Mucosa of rectum (tissue), 2 donors: Measurements from ENCODE around the gene DNAJB6.

Experiments
- H3K27ac ChIP-seq, 2 donors: one replicate each; pipeline ENCODE4 v1.7.0; 2013; ENCODE audit warnings: inconsistent platforms in 2 of 2, low read depth in 2 of 2, low read length in 2 of 2
- H3K27me3 ChIP-seq, 2 donors: one replicate each; pipeline ENCODE4 v1.7.0; 2013; ENCODE audit warnings: low read length in 2 of 2; ENCODE audit not compliant: control insufficient read depth in 2 of 2, insufficient read depth in 2 of 2
- H3K36me3 ChIP-seq, 2 donors: one replicate each; pipeline ENCODE4 v1.7.0; 2013; ENCODE audit warnings: low read length in 2 of 2; ENCODE audit not compliant: control insufficient read depth in 2 of 2, insufficient read depth in 2 of 2
- H3K4me1 ChIP-seq, 2 donors: one replicate each; pipeline ENCODE4 v1.7.0; 2013; ENCODE audit warnings: low read length in 2 of 2, mild to moderate bottlenecking in 1 of 2; ENCODE audit not compliant: control insufficient read depth in 2 of 2, insufficient read depth in 2 of 2
- H3K4me3 ChIP-seq, 2 donors: one replicate each; pipeline ENCODE4 v1.7.0; 2013; ENCODE audit warnings: low read length in 2 of 2
- H3K9ac ChIP-seq, 2 donors: one replicate each; pipeline ENCODE4 v1.7.0; 2013; ENCODE audit warnings: low read length in 2 of 2, low read depth in 1 of 2, mild to moderate bottlenecking in 1 of 2
- H3K9me3 ChIP-seq, 2 donors: one replicate each; pipeline ENCODE4 v1.7.0; 2013; ENCODE audit warnings: low read length in 2 of 2; ENCODE audit not compliant: control insufficient read depth in 2 of 2
- donor health status: healthy.
- donor health status: Normal muscosa, but diverticular disease.

Gene DNAJB6

GRCh38 chr7:157336383-157337315 is at the start of gene DNAJB6:
Gene DNAJB6, plus strand, starts transcription at chr7:157337004. Its CDS starts 21,569 bp downstream, at chr7:157358573.
- Histone ChIP-seq H3K9me3 (no peaks in the 10 kb centered on the region), H3K4me1 (peaks cover 15 to 17% of the 10 kb centered on the region in 2 donors), H3K27me3 (no peaks in the 10 kb centered on the region), H3K9ac (peak within 1 kb of the TSS; percentile 69 to 88), H3K36me3 (no peaks in the 10 kb centered on the region), H3K27ac (peak within 1 kb of the TSS; percentile 95), H3K4me3 (peak within 1 kb of the TSS; percentile 78 to 80)

GRCh38 chr7:157291404-157292080 is 45.3 kb upstream of the DNAJB6 start:
- Histone ChIP-seq H3K9me3 (no peaks in the 10 kb centered on the region), H3K36me3 (no peaks in the 10 kb centered on the region), H3K27me3 (no peaks in the 10 kb centered on the region), H3K9ac (no peak overlapping the region), H3K4me3 (no peak overlapping the region), H3K27ac (peak overlapping the region in 1 of 2 donors; percentile 38), H3K4me1 (peaks cover 26 to 29% of the 10 kb centered on the region in 2 donors)

- Histone ChIP-seq H3K9me3 (no peaks in the 10 kb centered on the region), H3K4me3 (no peak overlapping the region), H3K36me3 (no peaks in the 10 kb centered on the region), H3K27ac (peak overlapping the region; percentile 11 to 38), H3K9ac (peak overlapping the region in 1 of 2 donors; percentile 48), H3K4me1 (peaks cover 26 to 29% of the 10 kb centered on the region in 2 donors), H3K27me3 (no peaks in the 10 kb centered on the region)
These were observed 44.5 kb upstream of the DNAJB6 start for GRCh38 chr7:157292258-157292657.

- Histone ChIP-seq H3K4me3 (peak overlapping the region; percentile 20 to 35), H3K9ac (peak overlapping the region in 1 of 2 donors; percentile 48), H3K9me3 (no peaks in the 10 kb centered on the region), H3K4me1 (peaks cover 26 to 29% of the 10 kb centered on the region in 2 donors), H3K27me3 (no peaks in the 10 kb centered on the region), H3K27ac (peak overlapping the region; percentile 29 to 38), H3K36me3 (no peaks in the 10 kb centered on the region)
These were observed 43.9 kb upstream of the DNAJB6 start for GRCh38 chr7:157292770-157293412.

GRCh38 chr7:157293413-157293788 is 43.4 kb upstream of the DNAJB6 start:
- H3K9me3 ChIP-seq: no peaks in the 10 kb centered on the region
- H3K9ac ChIP-seq: peak overlapping the region in 1 of 2 donors; percentile 48
- peaks cover 26 to 29% of the 10 kb centered on the region in 2 donors for H3K4me1 ChIP-seq
- no peaks in the 10 kb centered on the region for H3K27me3 ChIP-seq
- no peak overlapping the region for H3K27ac ChIP-seq
- peak overlapping the region in 1 of 2 donors; percentile 35 for H3K4me3 ChIP-seq
- no peaks in the 10 kb centered on the region for H3K36me3 ChIP-seq

- Histone ChIP-seq H3K27me3 (no peaks in the 10 kb centered on the region), H3K27ac (no peak overlapping the region), H3K36me3 (no peaks in the 10 kb centered on the region), H3K4me1 (peaks cover 16 to 24% of the 10 kb centered on the region in 2 donors), H3K4me3 (no peak overlapping the region), H3K9me3 (no peaks in the 10 kb centered on the region), H3K9ac (no peak overlapping the region)
These were observed 42.0 kb upstream of the DNAJB6 start for GRCh38 chr7:157294773-157295172.

GRCh38 chr7:157295338-157295737 is 41.5 kb upstream of the DNAJB6 start:
- peaks cover 12 to 20% of the 10 kb centered on the region in 2 donors for H3K4me1 ChIP-seq
- H3K4me3 ChIP-seq: no peak overlapping the region
- H3K36me3 ChIP-seq: no peaks in the 10 kb centered on the region
- no peaks in the 10 kb centered on the region for H3K27me3 ChIP-seq
- H3K9ac ChIP-seq: no peak overlapping the region
- no peaks in the 10 kb centered on the region for H3K9me3 ChIP-seq
- H3K27ac ChIP-seq: no peak overlapping the region

GRCh38 chr7:157297185-157297584 is 39.6 kb upstream of the DNAJB6 start:
- H3K4me3 ChIP-seq: no peak overlapping the region
- no peak overlapping the region for H3K27ac ChIP-seq
- H3K4me1 ChIP-seq: peaks cover 11% of the 10 kb centered on the region in 2 donors
- H3K9ac ChIP-seq: no peak overlapping the region
- no peaks in the 10 kb centered on the region for H3K36me3 ChIP-seq
- H3K27me3 ChIP-seq: no peaks in the 10 kb centered on the region
- no peaks in the 10 kb centered on the region for H3K9me3 ChIP-seq

- Histone ChIP-seq H3K4me1 (peaks cover 0 to 7% of the 10 kb centered on the region in 2 donors), H3K9me3 (no peaks in the 10 kb centered on the region), H3K27ac (no peak overlapping the region), H3K9ac (no peak overlapping the region), H3K36me3 (no peaks in the 10 kb centered on the region), H3K4me3 (no peak overlapping the region), H3K27me3 (no peaks in the 10 kb centered on the region)
These were observed 37.5 kb upstream of the DNAJB6 start for GRCh38 chr7:157299317-157299612.
